HG03457 (cell line): ENCODE results near the gene C17orf58.
"Not testable (repeated sequence)": the region's sequence is repeated elsewhere in the genome, so short reads cannot be mapped to it uniquely, and the experiment has no call there.

Source experiments
- ATAC-seq: cut with Tn5 transposase; IDR thresholded peaks from one replicate; pipeline ENCODE4 v1.9.1; 2021; ENCODE audit warnings: moderate number of reproducible peaks; ENCODE audit not compliant: unreplicated experiment

C17orf58 gene

DNA sequence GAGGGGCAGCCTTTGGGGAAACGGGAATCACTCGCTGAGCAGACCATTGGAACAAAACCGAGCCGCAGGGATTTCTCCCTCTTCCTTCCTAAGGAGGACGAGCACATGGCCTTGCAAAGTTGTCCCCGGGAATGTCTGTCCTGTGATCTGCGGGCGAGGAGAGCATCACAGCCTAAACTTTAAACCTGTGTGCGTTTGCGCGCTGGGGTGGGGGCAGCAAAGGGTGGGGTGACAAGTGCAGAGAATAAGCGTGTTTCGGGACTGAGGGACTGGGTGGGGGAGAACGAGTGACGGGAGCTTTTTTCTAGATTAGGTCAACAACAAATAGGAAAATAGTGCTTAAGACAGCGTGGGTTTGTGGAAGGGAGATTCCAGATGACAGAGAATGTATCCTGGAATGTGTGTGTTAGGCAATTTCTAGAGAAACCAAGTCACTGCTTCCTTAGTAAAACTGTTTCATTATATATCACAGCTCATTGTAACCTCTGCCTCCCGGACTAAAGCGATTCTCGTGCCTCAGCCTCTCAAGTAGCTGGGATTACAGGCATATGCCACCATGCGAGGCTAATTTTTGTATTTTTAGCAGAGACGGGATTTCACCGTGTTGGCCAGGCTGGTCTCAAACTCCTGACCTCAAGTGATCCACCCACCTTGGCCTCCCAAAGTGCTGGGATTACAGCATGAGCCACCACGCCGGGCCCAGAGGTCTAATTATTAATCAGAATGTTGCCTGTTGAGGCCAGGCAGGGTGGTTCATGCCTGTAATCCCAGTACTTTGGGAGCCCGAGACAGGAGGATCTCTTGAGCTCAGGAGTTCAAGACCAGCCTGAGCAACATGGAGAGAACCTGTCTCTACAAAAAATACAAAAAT is at the start of gene C17orf58:
TSS of gene C17orf58 (minus strand) at position 169 of the 871 bp plus-strand sequence. CDS start 271 bp downstream, outside the sequence.
- not testable (repeated sequence) for ATAC-seq

DNA sequence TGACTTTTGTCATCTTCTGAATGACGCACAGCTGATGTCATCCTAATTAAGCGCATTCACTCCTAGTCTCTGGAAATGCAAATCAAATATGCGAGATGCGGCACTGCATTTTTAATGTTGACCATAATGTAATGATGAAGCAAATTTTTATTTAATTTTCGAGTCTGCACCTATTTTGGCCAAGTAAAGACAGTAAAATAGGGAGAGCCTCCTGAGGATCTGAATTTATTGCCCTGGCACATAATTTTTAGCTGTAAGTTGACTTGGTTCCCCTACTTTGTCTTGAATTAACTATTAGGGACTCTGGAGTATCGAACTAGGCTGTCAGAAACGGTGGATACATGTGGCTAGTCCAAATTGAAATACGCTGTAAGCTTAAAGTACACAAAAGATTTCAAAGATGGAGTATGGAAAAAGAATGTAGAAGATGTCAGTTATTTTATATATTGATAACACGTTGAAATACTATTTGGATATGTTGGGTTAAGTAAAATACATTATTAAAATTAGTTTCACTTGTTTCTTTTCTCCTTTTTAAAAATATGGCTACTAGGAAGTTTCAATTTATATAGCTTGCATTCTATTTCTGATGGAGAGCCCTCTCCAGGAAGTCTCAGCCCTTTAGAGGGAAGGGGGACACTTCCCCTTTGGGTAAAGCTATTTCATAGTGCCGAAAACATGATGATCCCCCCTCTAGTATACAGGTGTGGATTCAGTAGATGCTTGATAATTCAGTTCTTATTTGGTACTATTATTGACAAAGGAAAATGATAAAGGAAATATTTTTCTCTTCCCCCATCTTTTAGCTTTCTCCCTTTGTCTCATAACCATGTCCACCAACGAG is 40.3 kb upstream of the C17orf58 start:
- peak; percentile 10 for ATAC-seq

DNA sequence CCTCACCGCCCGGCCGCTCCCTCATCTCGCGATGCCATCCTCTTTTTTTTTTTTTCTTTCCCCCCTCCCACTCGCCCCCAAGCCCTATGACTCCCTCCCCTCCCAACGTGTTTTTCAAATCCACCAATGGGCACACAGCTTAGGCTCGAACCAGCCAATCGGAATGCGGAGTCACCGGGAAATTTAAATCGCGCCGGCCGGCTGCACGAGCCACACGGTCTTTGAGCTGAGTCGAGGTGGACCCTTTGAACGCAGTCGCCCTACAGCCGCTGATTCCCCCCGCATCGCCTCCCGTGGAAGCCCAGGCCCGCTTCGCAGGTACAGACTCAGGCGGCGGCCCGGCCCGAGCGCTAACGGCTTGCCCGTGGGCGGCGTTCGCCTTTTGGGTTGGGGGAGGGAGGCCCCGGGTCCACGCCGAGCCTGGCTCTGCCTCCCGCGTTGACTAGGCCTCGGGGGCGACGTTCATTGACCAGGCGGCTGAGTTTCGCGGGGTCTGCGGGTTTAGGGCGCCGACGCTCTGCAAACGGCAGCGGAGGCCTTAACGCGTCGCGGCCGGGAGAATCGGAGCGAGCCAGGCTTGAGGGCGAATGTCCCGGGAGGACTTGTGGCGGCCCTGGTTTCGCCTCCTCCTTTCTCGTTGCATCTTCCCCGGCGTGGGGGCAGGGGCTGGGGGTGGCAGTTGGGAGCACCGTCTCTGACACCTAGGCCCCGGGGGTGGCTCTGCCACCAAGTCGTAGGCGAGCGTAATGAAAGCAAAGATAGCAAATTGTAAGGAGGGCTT is 39.4 kb upstream of the C17orf58 start, which contains the start of gene KPNA2:
TSS of gene KPNA2 (plus strand) at position 213 of the 781 bp plus-strand sequence. CDS start 1,398 bp downstream, outside the sequence.
- ATAC-seq: peak; percentile 80

DNA sequence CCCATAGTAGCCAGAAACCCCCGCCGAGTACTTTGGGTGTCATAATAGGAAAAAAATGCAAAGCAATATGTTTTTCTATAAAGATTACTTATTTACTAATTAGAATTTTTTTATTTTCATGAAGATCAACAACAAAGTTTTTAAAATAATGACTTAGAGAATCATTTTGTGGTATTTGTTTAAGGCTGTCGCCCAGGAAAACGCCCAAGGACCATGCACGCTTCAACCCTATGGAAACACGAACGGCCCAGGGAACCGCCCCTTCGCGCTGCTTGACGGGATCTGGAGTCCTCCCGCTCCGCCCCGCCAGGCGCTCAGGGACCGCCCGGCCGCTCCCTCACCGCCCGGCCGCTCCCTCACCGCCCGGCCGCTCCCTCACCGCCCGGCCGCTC is 38.9 kb upstream of the C17orf58 start:
- ATAC-seq: peak; percentile 70

DNA sequence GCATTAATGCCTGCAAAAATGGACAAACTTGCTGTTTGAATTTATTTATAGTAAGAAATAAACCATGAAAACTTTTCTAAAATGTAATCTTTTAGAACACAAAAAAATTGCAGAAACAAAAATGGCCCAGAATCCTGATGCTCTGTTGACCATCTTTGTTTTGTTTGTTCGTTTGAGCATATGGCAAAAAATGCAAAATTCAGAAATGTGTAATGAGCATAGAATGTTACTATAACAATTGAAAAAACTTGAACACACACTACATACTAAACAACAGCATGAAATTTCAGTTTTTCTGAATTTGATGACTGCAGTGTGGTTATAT is 38.1 kb upstream of the C17orf58 start:
- no peak for ATAC-seq

DNA sequence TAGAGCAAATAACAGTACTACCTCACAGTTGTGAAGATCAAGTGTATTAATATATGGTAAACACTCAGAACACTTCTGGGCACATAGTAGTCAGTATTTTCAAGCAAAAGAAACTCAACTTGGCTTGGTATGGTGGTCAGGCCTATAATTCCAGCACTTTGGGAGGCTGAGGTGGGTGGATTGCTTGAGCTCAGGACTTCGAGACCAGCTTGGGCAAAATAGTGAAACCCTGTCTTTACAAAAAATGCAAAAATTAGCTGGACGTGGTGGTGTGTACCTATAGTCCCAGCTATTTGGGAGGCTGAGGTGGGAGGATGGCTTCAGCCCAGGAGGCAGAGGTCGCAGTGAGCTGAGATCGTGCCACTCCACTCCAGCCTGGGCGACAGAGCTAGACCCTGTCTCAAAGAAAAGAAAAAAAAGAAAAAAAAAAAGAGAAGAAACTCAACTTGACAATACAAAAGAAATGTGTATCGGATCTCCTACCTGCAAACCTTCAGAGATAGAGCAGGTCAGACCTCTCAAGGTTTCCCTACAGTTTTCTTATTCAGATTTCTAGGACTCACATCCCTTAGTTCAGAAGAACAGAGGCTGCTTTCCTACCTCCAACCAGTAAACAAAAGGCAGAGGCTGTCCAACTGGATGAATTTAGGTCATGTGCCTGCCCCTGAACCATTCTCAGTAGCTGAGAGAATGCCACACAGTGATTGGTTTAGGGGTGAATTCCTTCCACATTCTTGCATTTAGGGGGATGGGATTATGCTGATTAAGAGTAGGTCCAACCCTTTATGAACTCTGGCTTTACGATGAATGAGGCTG is 37.6 kb upstream of the C17orf58 start:
- no peak for ATAC-seq

DNA sequence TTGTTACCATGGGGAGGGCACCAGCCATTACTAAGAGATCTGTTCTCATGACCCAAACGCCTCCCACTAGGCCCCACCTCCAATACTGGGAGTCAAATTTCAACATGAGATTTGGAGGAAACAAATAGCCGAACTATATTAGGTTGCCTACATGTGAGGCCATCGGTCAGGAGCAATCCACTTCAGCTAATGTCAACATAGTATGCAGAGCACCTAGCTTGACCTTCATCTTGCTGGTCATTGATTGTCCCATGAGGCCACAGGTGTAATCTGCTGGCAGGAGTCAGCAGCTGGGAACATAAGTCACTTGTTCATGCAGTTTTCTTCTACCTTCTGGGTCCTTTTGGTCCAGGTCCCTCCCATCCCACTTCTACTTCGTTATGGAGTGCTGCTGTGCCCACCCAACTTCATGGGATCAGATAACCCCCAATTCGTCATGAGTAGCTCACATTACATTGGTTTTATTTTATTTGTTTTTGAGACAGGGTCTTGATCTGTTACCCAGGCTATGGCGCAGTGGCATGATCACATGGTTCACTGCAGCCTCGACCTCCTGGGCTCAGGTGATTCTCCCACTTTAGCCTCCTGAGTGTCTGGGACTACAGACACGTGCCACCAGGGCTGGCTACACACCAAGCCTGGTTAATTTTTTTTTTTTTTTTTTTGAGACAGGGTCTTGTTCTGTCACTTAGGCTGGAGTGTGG is 33.4 kb upstream of the C17orf58 start:
- no peak for ATAC-seq

DNA sequence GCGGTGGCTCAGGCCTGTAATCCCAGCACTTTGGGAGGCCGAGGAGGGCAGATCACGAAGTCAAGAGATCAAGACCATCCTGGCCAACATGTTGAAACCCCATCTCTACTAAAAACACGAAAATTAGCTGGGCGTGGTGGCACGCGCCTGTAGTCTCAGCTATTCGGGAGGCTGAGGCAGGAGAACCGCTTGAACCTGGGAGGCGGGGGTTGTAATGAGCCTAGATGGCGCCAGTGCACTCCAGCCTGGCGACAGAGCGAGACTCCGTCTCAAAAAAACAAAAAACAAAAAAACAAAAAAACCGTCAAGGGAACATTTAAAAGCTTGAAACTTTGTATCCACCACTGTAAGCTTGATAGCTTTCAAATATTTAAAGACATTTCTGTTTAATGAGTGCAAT is 26.3 kb upstream of the C17orf58 start:
- ATAC-seq: not testable (repeated sequence)

DNA sequence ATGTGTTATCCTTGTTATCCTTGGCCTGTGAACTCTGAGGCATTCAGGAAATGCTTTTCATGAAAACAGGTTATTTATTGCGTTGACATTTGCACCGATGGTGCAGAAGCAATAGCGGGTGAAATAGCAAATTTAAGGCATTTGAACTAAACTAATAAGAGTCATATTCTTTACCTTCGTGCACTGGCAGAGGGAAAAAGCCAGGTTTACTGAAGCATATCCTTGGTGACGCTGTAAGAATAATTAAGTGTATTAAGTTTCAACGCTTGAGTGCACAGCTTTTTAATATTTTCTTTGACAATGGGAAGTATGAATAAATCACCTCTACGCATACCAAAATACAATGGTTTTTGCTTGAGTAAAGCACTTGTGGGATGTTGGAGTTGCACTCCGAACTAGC is 25.7 kb upstream of the C17orf58 start:
- ATAC-seq: no peak

DNA sequence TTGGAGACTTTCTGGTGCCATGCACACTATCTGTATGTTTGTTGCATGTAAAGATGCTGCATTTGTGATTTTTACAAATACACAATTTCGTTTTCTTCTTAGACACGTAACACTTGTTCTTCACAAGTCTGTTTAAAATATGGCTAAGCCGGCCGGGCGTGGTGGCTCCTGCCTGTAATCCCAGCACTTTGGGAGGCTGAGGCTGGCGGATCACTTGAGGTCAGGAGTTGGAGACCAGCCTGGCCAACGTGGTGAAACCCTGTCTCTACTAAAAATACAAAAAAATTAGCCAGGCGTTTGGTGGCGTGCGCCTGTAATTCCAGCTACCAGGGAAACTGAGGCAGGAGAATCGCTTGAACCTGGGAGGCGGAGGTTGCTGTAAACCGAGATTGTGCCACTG is 24.5 kb upstream of the C17orf58 start:
- not testable (repeated sequence) for ATAC-seq

DNA sequence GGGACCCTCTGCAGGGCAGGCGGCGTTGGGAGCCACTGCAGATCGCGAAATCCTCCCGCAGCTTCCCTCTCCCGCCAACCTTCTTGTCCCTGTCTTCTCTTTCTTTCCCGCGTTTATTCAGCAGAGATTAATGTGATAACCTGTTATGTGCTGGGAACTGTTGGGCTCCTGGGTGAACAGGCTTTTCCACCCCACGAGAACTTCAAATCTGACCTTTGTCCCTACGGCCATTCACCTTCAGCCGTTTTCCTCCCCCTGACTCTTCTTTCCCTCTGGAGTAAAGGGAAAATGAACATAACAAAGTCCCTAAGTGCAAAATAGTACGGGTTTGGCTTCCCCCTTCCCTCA is 24.1 kb upstream of the C17orf58 start:
- no peak for ATAC-seq

DNA sequence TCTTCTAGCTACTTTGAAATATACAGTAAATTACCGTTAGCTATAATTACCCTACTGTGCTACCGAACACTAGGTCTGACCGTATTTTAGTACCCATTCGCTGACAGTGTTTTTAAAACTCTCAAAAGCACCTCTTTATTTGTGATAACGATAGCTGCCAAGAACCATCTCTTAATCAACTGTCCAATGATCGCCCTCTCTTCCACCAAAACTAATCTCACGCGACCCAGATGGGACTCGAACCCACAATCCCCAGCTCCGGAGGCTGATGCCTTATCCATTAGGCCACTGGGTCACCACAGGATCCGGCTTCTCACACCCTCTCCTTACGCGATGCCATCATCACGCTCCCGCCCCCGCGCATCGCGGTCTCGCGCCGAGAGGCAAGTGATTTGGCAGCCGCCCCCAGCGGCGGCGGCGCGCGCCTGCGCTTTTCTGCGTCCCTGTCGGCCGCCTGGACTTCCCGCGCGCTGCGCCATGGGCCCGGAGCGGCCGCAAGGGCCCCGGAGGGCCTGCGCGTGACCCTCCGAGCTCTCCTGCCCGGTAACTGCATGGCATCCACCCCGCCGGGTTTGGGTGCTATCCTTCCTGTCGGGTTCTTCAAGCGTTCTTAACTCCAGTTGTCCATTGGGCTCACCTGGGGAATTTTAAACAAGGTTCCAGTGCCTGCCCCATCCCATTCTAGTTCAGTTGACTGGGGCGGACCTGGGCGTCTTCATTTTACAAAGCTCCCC is 23.6 kb upstream of the C17orf58 start:
- ATAC-seq: peak; percentile 91

DNA sequence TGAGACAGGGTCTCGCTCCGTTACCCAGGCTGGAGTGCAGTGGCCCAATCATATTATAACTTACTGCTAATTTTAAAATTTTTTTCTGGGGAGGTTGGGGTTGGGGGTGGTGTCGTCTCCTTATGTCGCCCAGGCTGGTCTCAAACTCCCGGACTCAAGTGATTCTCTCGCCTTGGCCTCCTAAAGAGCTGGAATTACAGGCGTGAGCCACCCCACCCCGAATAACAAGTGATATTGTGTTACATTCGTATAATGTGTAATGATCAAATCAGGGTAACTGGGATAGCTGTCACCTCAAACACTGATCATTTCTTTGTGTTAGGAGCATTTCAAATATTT is 23.0 kb upstream of the C17orf58 start:
- ATAC-seq: no peak

DNA sequence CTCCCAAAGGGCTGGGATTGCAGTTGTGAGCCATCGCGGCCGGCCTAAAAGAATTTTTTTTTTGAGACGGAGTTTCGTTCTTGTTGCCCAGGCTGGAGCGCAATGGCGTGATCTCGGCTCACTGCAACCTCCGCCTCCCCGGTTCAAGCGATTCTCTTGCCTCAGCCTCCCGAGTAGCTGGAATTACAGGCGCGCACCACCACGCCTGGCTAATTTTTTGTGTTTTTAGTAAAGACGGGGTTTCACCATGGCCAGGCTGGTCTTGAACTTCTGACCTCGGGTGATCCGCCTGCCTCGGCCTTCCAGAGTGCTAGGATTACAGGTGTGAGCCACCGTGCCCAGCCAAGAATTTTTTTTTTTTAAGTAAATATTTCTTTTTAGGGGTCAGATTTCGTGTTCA is 22.2 kb upstream of the C17orf58 start:
- not testable (repeated sequence) for ATAC-seq

DNA sequence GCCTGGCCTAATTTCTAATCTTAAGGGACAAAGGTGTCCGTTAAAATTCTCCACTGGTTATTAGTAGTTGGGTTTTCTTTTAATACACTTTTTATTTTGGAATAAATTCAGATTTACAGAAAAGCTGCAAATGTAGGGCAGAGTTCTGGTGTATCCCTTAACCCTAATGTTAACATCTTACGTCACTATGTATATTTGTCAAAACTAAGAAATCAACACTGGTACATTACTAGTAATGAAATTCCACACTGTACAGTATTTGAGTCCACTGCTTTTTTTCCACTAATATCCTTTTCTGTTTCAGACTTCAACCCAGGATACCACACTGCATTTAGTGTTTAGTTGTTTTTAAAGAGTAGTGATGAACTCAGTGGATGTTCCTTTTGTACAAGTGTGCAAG is 20.6 kb upstream of the C17orf58 start:
- ATAC-seq: no peak

DNA sequence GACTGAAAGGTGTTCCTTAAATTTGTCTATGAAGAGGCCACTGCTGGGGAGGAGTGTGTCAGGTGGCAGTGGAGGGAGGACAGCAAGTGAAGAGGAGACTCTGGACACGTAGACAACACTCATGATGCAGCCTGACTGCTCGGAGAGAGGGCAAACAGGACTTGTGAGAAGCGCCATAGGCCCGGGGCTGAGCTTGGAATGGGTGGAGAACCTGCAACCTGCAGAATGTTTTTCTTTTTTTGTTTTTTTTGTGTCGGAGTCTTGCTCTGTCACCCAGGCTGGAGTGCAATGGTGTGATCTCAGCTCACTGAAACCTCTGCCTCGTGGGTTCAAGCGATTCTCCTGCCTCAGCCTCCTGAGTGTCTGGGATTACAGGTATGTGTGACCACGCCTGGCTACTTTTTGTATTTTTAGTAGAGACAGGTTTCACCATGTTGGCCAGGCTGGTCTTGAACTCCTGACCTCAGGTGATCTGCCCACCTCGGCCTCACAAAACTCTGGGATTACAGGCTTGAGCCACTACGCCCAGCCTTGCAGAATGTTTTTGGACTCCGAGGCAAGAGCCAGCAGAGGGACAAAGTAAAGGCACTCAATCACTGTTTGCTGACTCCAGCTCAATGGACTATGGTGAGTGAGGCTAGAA is 18.9 kb upstream of the C17orf58 start:
- ATAC-seq: no peak

DNA sequence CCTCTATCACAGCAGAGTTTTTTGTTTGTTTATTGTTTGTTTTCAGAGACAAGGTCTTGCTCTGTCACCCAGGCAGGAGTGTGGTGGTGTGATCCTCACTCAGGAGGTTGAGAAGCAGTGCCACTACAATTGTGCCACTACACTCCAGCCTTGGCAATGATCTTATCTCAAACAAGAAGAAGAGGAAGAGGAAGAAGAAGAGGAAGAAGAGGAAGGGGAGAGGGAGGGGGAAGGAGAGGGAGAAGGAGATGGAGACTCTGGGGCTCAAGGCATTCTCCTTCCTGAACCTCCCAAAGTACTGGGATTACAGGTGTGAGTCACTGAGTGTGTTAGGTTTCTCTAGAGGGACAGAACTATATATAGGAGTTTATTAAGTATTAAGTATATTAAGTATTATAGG is 17.1 kb upstream of the C17orf58 start:
- no peak for ATAC-seq

DNA sequence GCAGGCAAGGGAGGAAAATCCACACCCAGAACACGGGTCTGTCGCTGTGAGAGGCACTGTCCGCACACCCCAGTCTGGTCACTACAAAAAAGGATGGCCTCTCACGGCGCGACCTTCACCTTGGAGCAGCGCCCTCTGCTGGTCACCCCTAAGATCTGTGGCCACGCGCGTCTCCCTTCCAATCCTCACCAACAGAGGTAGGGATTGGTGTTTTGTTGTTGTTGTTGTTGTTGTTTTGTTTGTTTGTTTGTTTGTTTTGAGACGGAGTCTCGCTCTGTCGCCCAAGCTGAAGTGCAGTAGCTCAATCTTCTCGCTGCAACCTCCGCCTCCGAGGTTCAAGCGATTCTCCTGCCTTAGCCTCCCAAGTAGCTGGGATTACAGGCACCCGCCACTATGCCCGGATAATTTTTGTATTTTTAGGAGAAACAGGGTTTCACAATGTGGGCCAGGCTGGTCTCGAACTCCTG is 15.0 kb upstream of the C17orf58 start:
- ATAC-seq: no peak

DNA sequence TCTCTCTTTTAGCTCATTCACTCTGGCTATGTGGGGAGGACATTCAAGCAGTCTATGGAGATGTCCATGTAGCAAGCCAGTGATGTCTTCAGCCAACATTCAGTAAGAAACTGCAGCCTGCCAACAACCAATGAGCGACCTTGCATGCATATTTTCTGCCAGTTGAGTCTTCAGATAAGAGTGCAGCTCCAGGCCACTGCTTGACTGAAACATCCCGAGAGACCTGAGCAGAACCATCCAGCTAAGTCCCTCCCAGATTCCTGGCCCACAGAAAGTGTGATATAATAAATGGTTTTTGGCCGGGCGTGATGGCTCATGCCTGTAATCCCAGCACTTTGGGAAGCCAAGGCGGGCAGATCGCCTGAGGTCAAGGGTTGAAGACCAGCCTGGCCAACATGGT is 10.5 kb upstream of the C17orf58 start:
- ATAC-seq: no peak
